ENCODE results near the gene ZNF567. TPM values are rescaled to one million over a fixed set of nuclear protein-coding genes. Genes with fewer than 3 reads are reported as not detected.
"Not testable (repeated sequence)": the region's sequence is repeated elsewhere in the genome, so short reads cannot be mapped to it uniquely, and the experiment has no call there.

The ZNF567 gene
- total RNA-seq, 1 donor from 2014 or later: 3.8 TPM

- H3K36me3 ChIP-seq: peaks cover 100% of the 10 kb centered on the region
- intact Hi-C loops (cut with micrococcal nuclease): no loop called here
- no peak overlapping the region for H3K4me3 ChIP-seq
- peaks cover 100% of the 10 kb centered on the region for H3K9me3 ChIP-seq (replicated peaks)
- no peak overlapping the region for H3K27ac ChIP-seq (replicated peaks)
- DNase-seq: no peak
- no peak for TF ChIP-seq CTCF (IDR thresholded peaks at IDR 0.05; ENCODE audit: borderline replicate concordance)
- H3K4me1 ChIP-seq: no peaks in the 10 kb centered on the region
- no peaks in the 10 kb centered on the region for H3K27me3 ChIP-seq (ENCODE audit: low read depth)
These were observed 58.5 kb downstream of the ZNF567 start for GRCh38 chr19:36745870-36746269.

- H3K27ac ChIP-seq (replicated peaks): no peak overlapping the region
- H3K36me3 ChIP-seq: peaks cover 100% of the 10 kb centered on the region
- intact Hi-C loops (cut with micrococcal nuclease): no loop called here
- H3K9me3 ChIP-seq (replicated peaks): peaks cover 100% of the 10 kb centered on the region
- H3K4me1 ChIP-seq: no peaks in the 10 kb centered on the region
- no peak for TF ChIP-seq CTCF (IDR thresholded peaks at IDR 0.05; ENCODE audit: borderline replicate concordance)
- no peak for DNase-seq
- no peak overlapping the region for H3K4me3 ChIP-seq
- no peaks in the 10 kb centered on the region for H3K27me3 ChIP-seq (ENCODE audit: low read depth)
These were observed 60.3 kb downstream of the ZNF567 start for GRCh38 chr19:36747750-36748149.

GRCh38 chr19:36748431-36749275, 61.2 kb downstream of the ZNF567 start:
- intact Hi-C loops (cut with micrococcal nuclease): no loop called here
- no peak overlapping the region for H3K27ac ChIP-seq (replicated peaks)
- H3K4me1 ChIP-seq: no peaks in the 10 kb centered on the region
- TF ChIP-seq CTCF (IDR thresholded peaks at IDR 0.05; ENCODE audit: borderline replicate concordance): no peak
- H3K36me3 ChIP-seq: peaks cover 100% of the 10 kb centered on the region
- H3K9me3 ChIP-seq (replicated peaks): peaks cover 100% of the 10 kb centered on the region
- H3K27me3 ChIP-seq (ENCODE audit: low read depth): no peaks in the 10 kb centered on the region
- no peak overlapping the region for H3K4me3 ChIP-seq
- no peak for DNase-seq

GRCh38 chr19:36749613-36750012, 62.2 kb downstream of the ZNF567 start:
- intact Hi-C loops (cut with micrococcal nuclease); H3K4me3 ChIP-seq: not testable (repeated sequence)

GRCh38 chr19:36750066-36750691, 62.8 kb downstream of the ZNF567 start:
- Histone ChIP-seq H3K27me3 (ENCODE audit: low read depth) (no peaks in the 10 kb centered on the region), H3K27ac (replicated peaks) (no peak overlapping the region), H3K9me3 (replicated peaks) (peaks cover 100% of the 10 kb centered on the region), H3K36me3 (peaks cover 100% of the 10 kb centered on the region), H3K4me3 (no peak overlapping the region), H3K4me1 (no peaks in the 10 kb centered on the region)
- no peak for DNase-seq
- intact Hi-C loops (cut with micrococcal nuclease): no loop called here
- no peak for TF ChIP-seq CTCF (IDR thresholded peaks at IDR 0.05; ENCODE audit: borderline replicate concordance)

More at GRCh38 chr19:36749613-36750012, 62.2 kb downstream of the ZNF567 start:
- H3K27me3 ChIP-seq (ENCODE audit: low read depth); DNase-seq; H3K27ac ChIP-seq (replicated peaks); H3K4me1 ChIP-seq: not testable (repeated sequence)
- Histone ChIP-seq H3K9me3 (replicated peaks) (peaks cover 100% of the 10 kb centered on the region), H3K36me3 (peaks cover 100% of the 10 kb centered on the region)

Other genes starting within 250 kb of the ZNF567 start
- gene ZNF566, start 198.1 kb upstream of the ZNF567 start, total RNA-seq: 11.8 TPM
- gene ZNF260, start 159.3 kb upstream of the ZNF567 start, total RNA-seq: 10.9 TPM
- 14.1 TPM for gene ZNF529, start 114.3 kb upstream of the ZNF567 start, total RNA-seq
- 18.3 TPM for gene ZNF382, start 82.3 kb upstream of the ZNF567 start, total RNA-seq
- 9.8 TPM for gene ZNF461, start 20.8 kb upstream of the ZNF567 start, total RNA-seq
- 5.2 TPM for gene ZNF850, start 85.2 kb downstream of the ZNF567 start, total RNA-seq
- 7.3 TPM for gene ZNF790, start 150.8 kb downstream of the ZNF567 start, total RNA-seq
- 2.9 TPM for gene ZNF345, start 163.3 kb downstream of the ZNF567 start, total RNA-seq
- 2.3 TPM for gene ZNF829, start 228.7 kb downstream of the ZNF567 start, total RNA-seq
- gene ZNF568, start 228.7 kb downstream of the ZNF567 start, total RNA-seq: 7.1 TPM

Measured in left ventricle myocardium inferior (tissue), 1 donor.